H1 (cell line): ENCODE results near the gene ZKSCAN1. TPM values are rescaled to one million over a fixed set of nuclear protein-coding genes. Genes with fewer than 3 reads are reported as not detected.

ENCODE experiments used
- CTCF ChIA-PET: fragments of 300-600 bp; sonication (Branson Sonifier 250); formaldehyde crosslinking; loops from one replicate; lab custom pipeline; 2021; ENCODE audit not compliant: partially characterized antibody; lab: Charles Lee
- POLR2A ChIA-PET: fragments of 300-600 bp; sonication (Branson Sonifier 250); formaldehyde crosslinking; loops from one replicate; lab custom pipeline; 2021; ENCODE audit warnings: inconsistent platforms; ENCODE audit not compliant: partially characterized antibody; lab: Charles Lee
- DNase-seq, 2 experiments: peaks; one replicate each; pipeline versions ENCODE4 v3.0.0 to v3.0.0-alpha.2; 2010 to 2022; ENCODE audit warnings: low spot score in 2 of 2, low read depth in 1 of 2, mixed read lengths in 1 of 2
- FAIRE-seq: peaks from 2 replicates; lab custom pipeline; 2011; peaks lifted over from hg19 to GRCh38; lab: Jason Lieb, UNC
- H2AFZ ChIP-seq: 2 replicates; pipeline ENCODE4 v1.8.1; 2012; ENCODE audit warnings: low read length, inconsistent platforms
- H2AK5ac ChIP-seq: 2 replicates; pipeline ENCODE4 v1.6.1; 2013; ENCODE audit warnings: low read depth, low read length
- H2BK120ac ChIP-seq: replicated peaks from 2 replicates; pipeline ENCODE3; 2013; ENCODE audit warnings: low read depth, low read length, inconsistent platforms
- H2BK12ac ChIP-seq: 2 replicates; pipeline ENCODE4 v1.6.1; 2013; ENCODE audit warnings: low read depth, low read length
- H2BK15ac ChIP-seq: 2 replicates; pipeline ENCODE4 v1.6.1; 2013; ENCODE audit warnings: low read length
- H2BK20ac ChIP-seq: 2 replicates; pipeline ENCODE4 v1.6.1; 2013; ENCODE audit warnings: low read length
- H2BK5ac ChIP-seq: 2 replicates; pipeline ENCODE4 v1.6.1; 2013; ENCODE audit warnings: low read depth, low read length
- H3K14ac ChIP-seq: 2 replicates; pipeline ENCODE4 v1.6.1; 2013; ENCODE audit warnings: inconsistent platforms; ENCODE audit not compliant: insufficient read length
- H3K18ac ChIP-seq: 2 replicates; pipeline ENCODE4 v1.6.1; 2013; ENCODE audit warnings: low read length; ENCODE audit errors: extremely low read depth
- H3K23ac ChIP-seq: 2 replicates; pipeline ENCODE4 v1.6.1; 2013; ENCODE audit warnings: inconsistent platforms; ENCODE audit not compliant: insufficient read length
- H3K23me2 ChIP-seq: 2 replicates; pipeline ENCODE4 v1.6.1; 2013; ENCODE audit warnings: low read depth, low read length
- H3K27ac ChIP-seq: 2 replicates; pipeline ENCODE4 v1.6.1; 2011; ENCODE audit warnings: low read depth, low read length, inconsistent platforms
- H3K27me3 ChIP-seq, 4 experiments: replicated peaks in 1 of 4; 1 replicate in 1 of 4; 2 replicates in 3 of 4; pipeline versions ENCODE4 v1.6.1 to v1.8.1; 2011 to 2013; ENCODE audit warnings: low read length in 3 of 4, mild to moderate bottlenecking in 3 of 4, inconsistent platforms in 2 of 4, mixed read lengths in 2 of 4, moderate library complexity in 1 of 4; ENCODE audit not compliant: control insufficient read depth in 3 of 4, insufficient read depth in 3 of 4; ENCODE audit errors: extremely low read depth in 1 of 4
- H3K36me3 ChIP-seq, 4 experiments: 2 replicates each; pipeline versions ENCODE4 v1.6.1 to v1.8.1; 2011 to 2013; ENCODE audit warnings: mild to moderate bottlenecking in 4 of 4, low read length in 3 of 4, moderate library complexity in 2 of 4, control low read depth in 1 of 4, inconsistent platforms in 1 of 4; ENCODE audit not compliant: insufficient read depth in 4 of 4, control insufficient read depth in 2 of 4
- H3K4ac ChIP-seq: replicated peaks from 2 replicates; pipeline ENCODE3; 2013; ENCODE audit warnings: low read length, low read depth, mixed read lengths, inconsistent platforms; ENCODE audit not compliant: insufficient read length
- H3K4me1 ChIP-seq, 4 experiments: replicated peaks in 1 of 4; 1 replicate in 1 of 4; 2 replicates in 3 of 4; pipeline versions ENCODE4 v1.6.1 to v1.8.1; 2011 to 2013; ENCODE audit warnings: low read length in 3 of 4, inconsistent platforms in 2 of 4, mixed read lengths in 1 of 4; ENCODE audit not compliant: insufficient read depth in 4 of 4, control insufficient read depth in 3 of 4
- H3K4me2 ChIP-seq, 2 experiments: 2 replicates each; pipeline versions ENCODE4 v1.6.1 to v1.8.1; 2011 to 2013; ENCODE audit warnings: low read depth in 2 of 2, low read length in 2 of 2, control low read depth in 1 of 2, inconsistent platforms in 1 of 2, mild to moderate bottlenecking in 1 of 2; ENCODE audit not compliant: insufficient read depth in 1 of 2
- H3K4me3 ChIP-seq, 4 experiments: fragments of 200-600, 300-600 bp in 1 of 4; sonication (generic), shearing (Covaris generic), sonication (Bioruptor Twin) in 1 of 4; 2 replicates each; pipeline versions ENCODE4 v1.5.1 to v1.8.1; 2011 to 2016; ENCODE audit warnings: low read length in 4 of 4, low read depth in 3 of 4, control low read depth in 2 of 4, inconsistent platforms in 2 of 4, mild to moderate bottlenecking in 2 of 4, mixed read lengths in 1 of 4, moderate library complexity in 1 of 4; ENCODE audit not compliant: insufficient read depth in 2 of 4; ENCODE audit errors: extremely low read depth in 1 of 4
- H3K56ac ChIP-seq: replicated peaks from 2 replicates; pipeline ENCODE3; 2013; ENCODE audit warnings: low read depth, mild to moderate bottlenecking, mixed read lengths, low read length, inconsistent platforms; ENCODE audit not compliant: insufficient read length
- H3K79me1 ChIP-seq: 2 replicates; pipeline ENCODE4 v1.6.1; 2013; ENCODE audit warnings: low read depth, low read length, control low read depth
- H3K79me2 ChIP-seq, 2 experiments: 2 replicates each; pipeline versions ENCODE4 v1.6.1 to v1.8.1; 2012 to 2013; ENCODE audit warnings: low read length in 2 of 2, mild to moderate bottlenecking in 2 of 2, inconsistent platforms in 1 of 2; ENCODE audit not compliant: insufficient read depth in 2 of 2, control insufficient read depth in 1 of 2
- H3K9ac ChIP-seq, 4 experiments: replicated peaks in 1 of 4; 1 replicate in 1 of 4; 2 replicates in 3 of 4; pipeline versions ENCODE4 v1.6.1 to v1.8.1; 2011 to 2013; ENCODE audit warnings: low read depth in 3 of 4, low read length in 3 of 4, control low read depth in 2 of 4, mild to moderate bottlenecking in 2 of 4, moderate library complexity in 2 of 4, inconsistent platforms in 1 of 4; ENCODE audit errors: extremely low read depth in 1 of 4
- H3K9me3 ChIP-seq, 2 experiments: 2 replicates each; pipeline versions ENCODE4 v1.6.1 to v1.8.1; 2012 to 2013; ENCODE audit warnings: mild to moderate bottlenecking in 2 of 2, moderate library complexity in 2 of 2, control low read depth in 1 of 2, inconsistent platforms in 1 of 2, low read depth in 1 of 2, low read length in 1 of 2, mixed read lengths in 1 of 2; ENCODE audit not compliant: insufficient read depth in 2 of 2
- H4K20me1 ChIP-seq, 2 experiments: replicated peaks in 1 of 2; 2 replicates each; pipeline versions ENCODE3 to v1.8.1; 2011 to 2013; ENCODE audit warnings: inconsistent platforms in 2 of 2, low read length in 2 of 2, mild to moderate bottlenecking in 1 of 2; ENCODE audit not compliant: insufficient read depth in 2 of 2, control insufficient read depth in 1 of 2
- H4K5ac ChIP-seq: 2 replicates; pipeline ENCODE4 v1.6.1; 2013; ENCODE audit warnings: low read length, low read depth, mixed read lengths, inconsistent platforms; ENCODE audit not compliant: insufficient read length
- H4K8ac ChIP-seq: 2 replicates; pipeline ENCODE4 v1.8.0; 2013; ENCODE audit warnings: mild to moderate bottlenecking, moderate library complexity, low read length, inconsistent platforms; ENCODE audit not compliant: insufficient read depth; ENCODE audit errors: extremely low read depth
- H4K91ac ChIP-seq: replicated peaks from 2 replicates; pipeline ENCODE3; 2013; ENCODE audit warnings: low read length, mixed read lengths, inconsistent platforms; ENCODE audit not compliant: insufficient read length
- CREB1 ChIP-seq: IDR thresholded peaks from 2 replicates; pipeline ENCODE4 v1.6.1; 2012; ENCODE audit warnings: inconsistent platforms
- EGR1 ChIP-seq: IDR thresholded peaks from 2 replicates; pipeline ENCODE4 v1.6.1; 2011; ENCODE audit warnings: low read depth, low read length, borderline replicate concordance
- EZH2 ChIP-seq: fragments of 200-600 bp; sonication (generic); IDR thresholded peaks from 2 replicates; pipeline ENCODE4 v1.7.1; 2012; ENCODE audit warnings: low read depth, mild to moderate bottlenecking, moderate library complexity, low read length, inconsistent platforms; ENCODE audit not compliant: severe bottlenecking
- FOSL1 ChIP-seq: IDR thresholded peaks from 2 replicates; pipeline ENCODE4 v1.6.1; 2011; ENCODE audit warnings: mild to moderate bottlenecking, low read depth, low read length, moderate library complexity; ENCODE audit not compliant: insufficient read depth
- KDM4A ChIP-seq: IDR thresholded peaks from one replicate; pipeline ENCODE4 v1.7.1; 2012; ENCODE audit warnings: low read depth, mild to moderate bottlenecking, moderate library complexity, low read length, inconsistent platforms; ENCODE audit not compliant: severe bottlenecking
- NRF1 ChIP-seq: IDR thresholded peaks from 2 replicates; pipeline ENCODE4 v1.6.1; 2011; ENCODE audit warnings: mild to moderate bottlenecking, low read depth, low read length, improper control_type of control experiment
- RAD21 ChIP-seq, 2 experiments: IDR thresholded peaks in 1 of 2; conservative IDR thresholded peaks in 1 of 2; 2 replicates each; pipeline ENCODE4 v1.6.1; 2011; ENCODE audit warnings: low read depth in 2 of 2, low read length in 2 of 2, improper control_type of control experiment in 1 of 2, inconsistent platforms in 1 of 2, mild to moderate bottlenecking in 1 of 2, moderate library complexity in 1 of 2
- SP2 ChIP-seq: IDR thresholded peaks from 2 replicates; pipeline ENCODE4 v1.6.1; 2012; ENCODE audit warnings: mild to moderate bottlenecking, low read length, inconsistent platforms
- SUZ12 ChIP-seq: fragments of 200-600 bp; sonication (generic); IDR thresholded peaks from 2 replicates; pipeline ENCODE4 v1.6.1; 2012; ENCODE audit warnings: mild to moderate bottlenecking, inconsistent platforms, low read length, moderate library complexity, mixed read lengths
- WGBS, 2 experiments: shearing (Covaris generic) in 1 of 2; methylation state at CpG; one replicate each; pipeline versions ENCODE4 v1.1.6 to v1.1.7; 2013 to 2015; ENCODE audit warnings: low lambda C conversion rate in 2 of 2, mixed read lengths in 2 of 2, inconsistent platforms in 1 of 2, low coverage in 1 of 2, missing lambda C conversion rate in 1 of 2; ENCODE audit not compliant: insufficient replicate concordance in 2 of 2, insufficient coverage in 1 of 2, insufficient read length in 1 of 2; ENCODE audit errors: extremely low coverage in 1 of 2, missing lambda C conversion rate in 1 of 2; 5-methylcytosine and 5-hydroxymethylcytosine counted together
- polyA plus RNA-seq, 7 experiments: library from polyadenylated mRNA; depleted of rRNA in 3 of 7; stranded (reverse) in 5 of 7; unstranded in 2 of 7; fragments of >200 nt in 5 of 7; fragments of 200-250 nt in 2 of 7; gene quantifications; 1 replicate in 5 of 7; 2 replicates in 1 of 7; 4 replicates in 1 of 7; pipeline versions ENCODE4 v1.2.1 to v1.2.3, GENCODE V29; 2011 to 2013; ENCODE audit warnings: missing spikeins in 2 of 7, mixed read lengths in 2 of 7
- total RNA-seq: library from RNA; stranded (reverse); fragmentation: NEBNext Ultra II Directional; extraction: Animal tissue kit (Norgen Biotek cat#: 25700); gene quantifications from 2 replicates; pipeline ENCODE4 v1.2.1, GENCODE V29; 2021

Gene ZKSCAN1
- total and polyA plus RNA-seq, 2 of the 8 experiments (the other 6 are each of a cell fraction or from before 2014, with no cell fraction given), result 8.2 to 40.6 TPM

GRCh38 chr7:99975782-99976521, 39.4 kb upstream of the ZKSCAN1 start, which contains the start of gene AZGP1:
AZGP1 (minus strand) TSS chr7:99976031; CDS start chr7:99976020, 11 bp downstream.
- TF ChIP-seq EZH2 (no peak), EGR1 (no peak), SUZ12 (no peak), RAD21 (IDR thresholded peaks at IDR 0.05 in 1 of 2, conservative IDR thresholded peaks at IDR 0.05 in 1 of 2; ENCODE audit: low read depth in 2 of 2, low read length in 2 of 2) (no peak), CREB1 (no peak), NRF1 (no peak), SP2 (no peak), KDM4A (no peak), FOSL1 (no peak)
- H4K8ac ChIP-seq, result peak within 1 kb of the TSS; percentile 16; the same call in 1 of the 2 replicates
- H3K14ac ChIP-seq, result no peak within 1 kb of the TSS
- no peaks in the 10 kb centered on the region for H3K9me3 ChIP-seq
- no peak within 1 kb of the TSS for H4K5ac ChIP-seq
- H3K4me3 ChIP-seq, result no peak within 1 kb of the TSS
- peak within 1 kb of the TSS; percentile 44; the same call in 1 of the 2 replicates for H2BK5ac ChIP-seq
- 0 out of 2 replicates have a peak within 1 kb of the TSS, but pooled peaks have one; percentile 19 for H2BK15ac ChIP-seq
- H2AK5ac ChIP-seq, result no peak within 1 kb of the TSS
- H3K23ac ChIP-seq, result no peak within 1 kb of the TSS
- no peaks in the 10 kb centered on the region for H4K20me1 ChIP-seq
- CTCF ChIA-PET, result interaction anchor here (1.3 to 7.6 kb wide), 2 partner anchors 14 to 26 kb away, joined by 3 to 97 read pairs; no protein-coding TSS in a partner anchor
- H2AFZ ChIP-seq, result no peak within 1 kb of the TSS
- H3K23me2 ChIP-seq, result no peaks in the 10 kb centered on the region
- no peaks in the 10 kb centered on the region for H3K36me3 ChIP-seq
- H2BK120ac ChIP-seq, result no peak within 1 kb of the TSS
- 91% methylated on average over 5 of the region's 5 CpGs; no CpG with 5 or more reads in 1 of the 2 experiments for WGBS, 2 experiments
- peaks cover 0 to 4% (median under 1%) of the 10 kb centered on the region in 4 experiments; a peak in 1 of 7 replicates for H3K4me1 ChIP-seq
- no peak within 1 kb of the TSS for H3K4me2 ChIP-seq
- no peaks in the 10 kb centered on the region for H3K79me2 ChIP-seq
- no peak for DNase-seq
- no peaks in the 10 kb centered on the region for H3K27me3 ChIP-seq
- no peak within 1 kb of the TSS for H2BK20ac ChIP-seq
- H3K9ac ChIP-seq, result no peak within 1 kb of the TSS
- H3K27ac ChIP-seq, result no peak within 1 kb of the TSS
- no peak within 1 kb of the TSS for H3K56ac ChIP-seq
- H3K18ac ChIP-seq, result peak within 1 kb of the TSS; percentile 51
- H3K4ac ChIP-seq, result no peak within 1 kb of the TSS
- 0 out of 2 replicates have a peak within 1 kb of the TSS, but pooled peaks have one; percentile 39 for H2BK12ac ChIP-seq
- no peaks in the 10 kb centered on the region for H3K79me1 ChIP-seq
- no peak within 1 kb of the TSS for H4K91ac ChIP-seq
- POLR2A ChIA-PET, result interaction anchor here (0.6 to 1.1 kb wide), 2 partner anchors 10 to 125 kb away, joined by 3 read pairs; partner anchors contain the start of gene MCM7
- no peak for FAIRE-seq
